ENCODE measurements around the gene UBLCP1.
A peak's percentile ranks its signal among the peaks of the same experiment; 100 is the strongest.
"Not testable (repeated sequence)": the region's sequence is repeated elsewhere in the genome, so short reads cannot be mapped to it uniquely, and the experiment has no call there.

The UBLCP1 gene

DNA sequence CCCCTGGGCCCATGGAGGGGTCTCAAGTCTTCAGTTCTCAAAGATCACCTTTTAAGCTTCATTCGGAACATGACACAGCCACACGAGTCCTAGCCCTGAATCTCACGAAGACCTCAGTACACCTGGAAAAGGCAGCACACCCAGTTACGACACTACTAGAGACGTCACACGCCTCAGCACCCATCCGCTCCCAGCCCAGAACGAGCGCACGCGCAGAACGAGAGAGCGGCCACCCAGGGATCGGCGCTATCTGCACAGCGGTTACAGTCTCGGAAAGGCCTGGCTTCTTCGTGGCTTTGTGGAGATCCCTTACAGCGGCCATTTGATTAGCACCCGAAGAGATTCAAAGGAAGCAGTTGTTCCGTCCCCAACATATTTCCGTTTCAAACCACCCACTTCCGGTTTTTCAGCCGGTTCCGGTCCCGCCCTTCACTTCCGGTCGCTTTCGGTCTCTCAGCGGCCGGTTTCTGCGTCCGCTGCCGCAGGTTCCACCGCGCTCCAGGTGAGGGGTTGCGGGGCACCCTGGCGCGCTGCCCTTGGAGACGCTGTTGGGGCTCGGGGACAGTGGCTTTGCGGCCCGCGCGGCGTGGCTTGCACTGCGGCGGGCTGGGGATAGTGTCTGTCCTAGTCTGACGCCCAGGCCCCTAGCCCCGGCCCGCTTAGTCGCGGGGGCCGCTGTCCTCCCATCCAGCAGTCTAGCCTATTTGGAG, at the start of gene UBLCP1:
TSS of gene UBLCP1 (plus strand) at position 432 of the 710 bp plus-strand sequence. CDS start 5,626 bp downstream, outside the sequence.
- peak; percentile 87 for DNase-seq

DNA sequence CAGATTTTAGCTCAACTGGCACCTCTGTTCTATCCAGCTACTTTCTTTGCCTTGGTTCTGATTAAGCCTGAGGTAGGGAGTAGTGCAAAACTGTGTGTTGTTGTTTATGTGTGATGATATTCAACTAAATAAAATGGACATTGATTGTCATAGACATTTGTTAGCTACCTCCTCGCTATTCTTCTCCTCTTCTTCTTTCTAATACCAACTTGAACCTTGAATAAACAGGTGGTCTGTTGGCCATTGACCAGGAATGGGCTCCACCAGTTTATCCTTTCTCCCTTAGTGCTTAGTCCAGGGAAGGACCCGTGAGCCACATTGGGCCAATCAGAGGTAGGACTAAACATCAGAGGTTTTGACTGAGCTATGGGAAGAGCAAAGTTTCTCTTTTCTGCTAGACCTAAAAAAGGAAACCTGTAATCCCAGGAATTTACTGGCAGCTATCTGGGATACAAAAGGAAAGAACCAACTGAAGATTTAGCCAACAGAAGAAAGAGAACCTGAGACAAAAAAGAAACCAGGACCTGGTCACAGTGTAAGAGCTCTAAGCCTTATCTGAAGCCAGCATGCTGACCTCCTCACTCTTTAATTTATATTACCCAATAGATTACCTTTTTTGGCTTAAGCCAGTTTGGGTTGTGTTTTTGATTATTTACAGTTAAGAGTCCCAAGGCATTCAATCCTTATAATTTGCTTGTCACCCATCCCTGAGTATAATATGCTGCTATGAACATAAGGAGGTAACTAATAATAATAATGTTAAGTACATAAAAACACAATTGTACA, 48.4 kb upstream of the UBLCP1 start:
- no peak for DNase-seq

DNA sequence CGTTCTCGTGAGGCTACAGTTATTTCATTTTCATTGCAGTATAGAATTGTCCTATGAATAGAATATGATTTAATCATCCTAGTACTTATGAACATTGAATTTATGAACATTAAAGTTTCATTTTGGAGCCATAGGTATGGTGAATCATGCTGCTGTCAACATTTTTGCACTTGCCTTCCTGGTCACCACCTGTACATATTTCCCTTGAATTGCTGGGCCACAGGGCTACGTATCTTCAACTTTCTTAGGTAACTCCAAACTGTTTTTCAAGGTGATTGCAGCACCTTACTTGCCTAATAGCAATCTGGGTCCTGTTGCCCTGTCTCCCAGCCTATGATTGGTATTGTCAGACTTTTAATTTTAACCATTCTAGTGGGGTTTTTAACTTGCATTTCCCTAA, 47.2 kb upstream of the UBLCP1 start:
- DNase-seq, result no peak

DNA sequence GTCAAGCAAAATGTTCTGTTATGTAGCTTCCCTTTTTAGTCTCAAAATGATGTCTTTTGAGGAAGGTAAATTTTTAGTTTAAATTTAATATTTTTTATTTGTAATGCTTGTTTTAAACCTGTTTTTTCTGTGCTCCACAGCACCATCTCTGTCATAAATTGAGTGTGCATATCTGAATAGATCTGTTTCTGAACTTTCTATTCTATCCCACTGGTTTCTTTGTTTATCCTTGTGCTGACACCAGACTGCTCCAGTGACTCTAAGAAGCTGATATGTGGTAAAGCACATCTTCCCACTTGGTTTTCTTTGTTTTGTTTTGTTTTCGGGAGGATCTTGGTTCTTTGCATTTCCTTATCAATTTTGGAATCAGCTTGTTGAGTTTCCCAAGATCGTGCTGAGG, 46.6 kb upstream of the UBLCP1 start:
- DNase-seq, result no peak

DNA sequence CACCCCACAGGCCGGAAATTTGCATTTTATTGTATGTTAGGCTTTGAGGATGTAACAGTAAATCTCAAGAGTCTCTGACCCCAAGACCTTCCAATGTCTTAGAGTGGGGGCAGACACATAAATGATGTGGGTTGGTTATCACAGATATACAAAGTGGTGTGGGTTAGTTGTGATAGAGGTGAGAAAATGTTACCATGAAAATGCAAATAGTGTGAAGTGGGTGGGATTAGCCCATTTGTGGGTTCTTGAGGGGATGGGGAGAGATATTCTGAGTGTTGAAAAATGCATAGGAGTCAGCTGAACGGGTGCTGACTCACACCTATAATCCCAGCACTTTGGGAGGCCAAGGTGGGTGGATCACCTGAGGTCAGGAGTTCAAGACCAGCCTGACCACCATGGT, 45.9 kb upstream of the UBLCP1 start:
- DNase-seq, result no peak

DNA sequence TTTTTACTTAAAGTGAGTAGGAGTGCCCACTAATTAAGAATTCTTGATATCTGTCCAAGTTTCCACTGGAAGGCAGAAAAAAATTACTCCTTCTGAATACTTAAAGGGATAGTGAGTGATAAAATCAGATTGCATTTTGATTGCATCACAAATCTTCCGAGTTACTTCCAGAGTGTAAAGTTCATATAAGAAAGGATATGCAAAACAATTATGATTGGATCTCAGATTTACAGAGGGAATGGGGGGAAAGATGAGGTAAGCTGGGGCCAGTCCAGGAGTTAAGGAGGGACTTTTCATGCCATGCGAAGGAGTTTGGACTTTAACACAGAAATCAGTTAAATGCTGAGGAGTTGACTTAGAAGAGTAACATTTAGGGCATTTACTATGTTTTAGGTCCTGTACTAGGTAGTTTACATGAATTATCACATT, 44.5 kb upstream of the UBLCP1 start:
- DNase-seq, result no peak

DNA sequence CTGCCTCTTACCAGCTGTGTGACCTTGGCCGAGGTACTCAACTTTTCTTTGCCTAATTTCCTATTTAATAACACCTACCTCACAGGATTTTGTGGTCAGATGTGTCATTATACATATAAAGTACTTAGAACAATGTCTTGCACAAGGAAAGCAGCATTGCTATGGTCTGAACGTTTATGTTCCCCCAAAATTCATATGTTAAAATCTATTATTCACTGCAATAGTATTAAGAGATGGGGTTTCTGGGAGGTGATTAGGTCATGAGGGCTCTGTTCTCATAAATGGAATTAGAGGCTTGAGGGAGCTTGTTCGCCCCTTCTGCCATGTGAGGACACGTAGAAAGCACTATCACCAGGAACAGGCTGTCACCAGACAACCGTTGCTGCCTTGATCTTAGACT, 42.9 kb upstream of the UBLCP1 start:
- no peak for DNase-seq

- DNase-seq, result no peak
These were observed 39.6 kb upstream of the UBLCP1 start for GRCh38 chr5:159223469-159223868.

DNA sequence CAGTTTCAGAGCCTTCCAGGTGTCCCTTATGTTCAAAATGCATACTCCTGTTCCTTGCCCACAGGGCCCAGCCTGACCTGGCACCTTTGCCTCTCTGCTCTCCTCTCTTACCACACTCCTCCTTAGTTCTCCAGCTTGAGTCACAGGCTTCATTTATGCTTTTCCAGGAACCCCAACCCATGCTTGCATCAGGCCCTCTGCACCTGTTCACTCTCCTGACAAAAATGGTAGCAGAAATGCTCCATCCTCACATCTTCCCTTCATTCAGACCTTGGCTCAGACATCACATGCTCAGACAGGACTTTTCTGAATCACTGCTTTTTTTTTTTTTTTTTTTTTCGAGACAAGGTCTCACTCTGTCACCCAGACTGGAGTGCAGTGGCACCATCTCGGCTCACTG, 38.6 kb upstream of the UBLCP1 start:
- DNase-seq, result no peak

GRCh38 chr5:159226451-159226850, 36.6 kb upstream of the UBLCP1 start:
- DNase-seq, result no peak

GRCh38 chr5:159227452-159227851, 35.6 kb upstream of the UBLCP1 start:
- DNase-seq, result no peak

- not testable (repeated sequence) for DNase-seq
These were observed 35.0 kb upstream of the UBLCP1 start for GRCh38 chr5:159228097-159228496.

DNA sequence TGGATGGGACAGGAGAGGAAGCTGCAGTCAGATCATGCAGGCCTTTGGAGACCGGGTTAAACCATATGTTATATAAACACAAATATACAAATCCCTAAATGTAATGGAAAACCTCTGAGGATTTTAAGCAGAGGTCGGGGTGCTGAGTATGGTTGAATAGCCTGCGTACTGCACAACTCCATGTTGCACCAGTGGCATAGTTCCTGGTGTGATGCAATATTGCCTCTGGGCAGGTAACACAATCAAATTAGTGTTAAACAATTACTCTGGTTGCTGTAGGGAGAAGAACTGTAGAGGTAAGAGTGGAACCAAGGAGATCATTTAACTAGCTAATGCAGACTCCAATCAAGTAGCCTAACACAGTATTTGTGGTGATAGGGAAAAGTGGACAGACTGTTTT, 32.4 kb upstream of the UBLCP1 start:
- DNase-seq, result no peak

DNA sequence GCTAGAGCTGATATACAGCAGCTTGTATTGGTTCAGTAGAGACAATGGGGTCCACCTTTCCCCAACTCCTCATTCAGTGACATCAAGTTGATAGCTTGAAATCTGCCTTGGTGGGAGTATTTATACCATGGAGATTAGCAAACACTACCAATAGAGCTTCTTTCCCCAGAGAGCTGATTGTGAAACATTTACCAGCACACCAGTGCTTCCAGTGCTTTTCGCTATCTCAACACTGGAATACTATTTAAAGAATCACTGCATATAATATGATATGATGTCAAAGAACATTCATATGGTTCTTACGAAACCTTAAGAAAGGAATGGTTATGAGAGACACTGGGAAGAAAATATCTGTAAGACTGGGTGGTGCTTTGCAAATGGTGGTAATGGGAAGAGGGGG, 31.9 kb upstream of the UBLCP1 start:
- DNase-seq, result no peak

DNA sequence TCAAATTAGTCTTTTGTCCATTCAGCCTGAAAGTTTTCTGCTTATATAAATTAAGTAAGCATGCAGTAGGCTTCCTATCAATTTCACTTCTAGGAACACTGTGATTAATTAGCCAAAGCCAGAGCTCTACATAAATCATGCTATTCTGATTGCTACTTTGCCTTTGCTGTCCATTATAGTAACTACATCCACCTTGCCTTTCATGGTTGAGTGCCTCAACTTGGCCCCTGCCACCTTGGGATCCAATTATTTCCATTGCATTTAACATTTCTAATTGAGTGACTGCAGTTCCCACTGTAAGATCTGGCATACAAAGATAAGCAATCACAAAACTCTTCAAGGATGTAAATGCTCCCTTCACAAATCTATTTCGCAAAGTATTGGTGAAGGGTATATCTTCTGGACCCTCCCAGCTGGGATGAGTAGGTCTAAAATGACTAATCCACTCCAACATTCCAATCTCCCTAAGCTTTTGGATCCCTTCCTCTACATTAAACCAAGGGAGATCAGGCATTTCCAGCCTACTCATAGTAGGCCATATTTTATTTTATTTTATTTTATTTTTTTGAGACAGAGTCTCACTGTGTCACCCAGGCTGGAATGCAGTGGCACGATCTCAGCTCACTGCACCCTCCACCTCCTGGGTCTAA, 27.1 kb upstream of the UBLCP1 start:
- DNase-seq, result not testable (repeated sequence)

GRCh38 chr5:159240301-159240870, 22.7 kb upstream of the UBLCP1 start:
- DNase-seq, result peak; percentile 70

- peak; percentile 43 for DNase-seq
These were observed 21.0 kb upstream of the UBLCP1 start for GRCh38 chr5:159241946-159242552.

GRCh38 chr5:159242656-159243055, 20.4 kb upstream of the UBLCP1 start:
- no peak for DNase-seq

GRCh38 chr5:159243385-159243784, 19.7 kb upstream of the UBLCP1 start:
- DNase-seq, result no peak

DNA sequence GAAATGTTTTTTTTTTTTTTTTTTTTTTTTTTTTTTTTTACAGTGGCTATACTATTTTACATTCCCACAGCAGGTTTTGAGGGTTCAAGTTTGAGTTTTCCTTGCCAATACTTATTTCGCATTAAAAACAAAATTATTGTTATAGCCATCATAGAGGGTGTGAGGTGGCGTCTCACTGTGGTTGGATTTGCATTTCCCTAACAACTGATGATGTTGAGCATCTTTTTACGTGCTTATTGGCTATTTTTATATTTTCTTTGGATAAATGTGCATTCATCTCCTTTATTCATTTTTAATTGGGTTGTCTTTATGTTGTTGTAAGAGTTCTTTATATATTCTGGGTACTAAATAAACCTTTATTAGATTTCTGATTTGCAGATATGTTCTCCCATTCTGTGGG, 18.9 kb upstream of the UBLCP1 start:
- DNase-seq, result no peak

GRCh38 chr5:159244890-159245289, 18.2 kb upstream of the UBLCP1 start:
- no peak for DNase-seq

DNA sequence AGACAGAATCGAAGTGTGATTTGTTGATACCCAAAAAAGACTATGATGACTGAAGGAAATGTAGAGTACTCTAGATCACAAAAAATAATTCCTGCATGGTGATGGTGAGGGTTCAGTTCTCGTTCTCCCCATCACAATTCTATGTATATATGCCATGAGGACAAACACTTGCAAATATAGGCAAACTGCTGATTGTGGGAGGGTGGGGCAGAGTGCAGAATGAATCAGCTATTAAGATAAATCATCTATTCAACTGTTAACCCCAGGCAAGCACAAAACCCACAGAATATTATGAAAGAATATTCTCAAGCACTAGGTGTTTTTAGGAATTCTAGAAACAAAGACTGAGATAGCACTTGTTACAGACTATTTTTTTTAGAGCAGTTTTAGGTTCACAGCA, 13.9 kb upstream of the UBLCP1 start:
- no peak for DNase-seq

DNA sequence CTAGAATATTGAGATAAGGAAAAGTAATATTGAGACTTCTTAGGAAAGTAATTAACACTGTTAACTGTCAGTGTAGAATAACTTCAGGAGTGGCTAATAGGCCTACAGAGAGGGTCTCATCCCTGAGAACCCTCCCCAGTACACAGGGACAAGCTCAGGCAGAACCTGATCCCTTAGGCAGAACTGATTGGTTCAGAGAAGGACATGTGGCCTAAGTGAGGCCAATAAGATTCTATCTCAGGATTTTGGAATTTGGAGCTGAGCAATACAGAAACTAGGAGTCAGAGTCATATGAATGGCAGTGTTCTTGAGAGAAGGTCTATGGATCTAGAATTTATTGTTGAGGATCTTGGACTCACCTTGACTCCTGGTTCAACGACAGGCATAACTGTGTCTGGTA, 10.9 kb upstream of the UBLCP1 start:
- DNase-seq, result no peak
